CD14-positive monocyte (primary cell): ENCODE results near the gene ISLR. TPM values are rescaled to one million over a fixed set of nuclear protein-coding genes. Genes with fewer than 3 reads are reported as not detected.

Experiments used
- DNase-seq, 3 donors: peaks; one replicate each; pipeline ENCODE4 v3.0.0-alpha.2; 2011 to 2022
- H2AFZ ChIP-seq: 2 replicates; pipeline ENCODE4 v1.6.0; 2012; ENCODE audit warnings: mild to moderate bottlenecking, low read depth, low read length, inconsistent platforms; ENCODE audit not compliant: insufficient read depth, poor library complexity, severe bottlenecking
- H3K27ac ChIP-seq, 2 donors: 1 replicate in 1 of 2; 2 replicates in 1 of 2; pipeline ENCODE4 v1.5.1; 2012 to 2013; ENCODE audit warnings: low read length in 2 of 2, control low read depth in 1 of 2, inconsistent platforms in 1 of 2, low read depth in 1 of 2, mild to moderate bottlenecking in 1 of 2
- H3K27me3 ChIP-seq, 2 donors: one replicate each; pipeline versions ENCODE4 v1.6.0 to v1.6.1; 2011 to 2013; ENCODE audit warnings: low read length in 2 of 2; ENCODE audit not compliant: control insufficient read depth in 2 of 2, insufficient read depth in 2 of 2
- H3K36me3 ChIP-seq, 2 donors: replicated peaks in 1 of 2; 1 replicate in 1 of 2; 2 replicates in 1 of 2; pipeline versions ENCODE4 v1.5.1 to v1.6.1; 2012 to 2013; ENCODE audit warnings: low read length in 2 of 2, control low read depth in 1 of 2, inconsistent platforms in 1 of 2, mild to moderate bottlenecking in 1 of 2; ENCODE audit not compliant: insufficient read depth in 2 of 2, control insufficient read depth in 1 of 2
- H3K4me1 ChIP-seq, 2 donors: 1 replicate in 1 of 2; 2 replicates in 1 of 2; pipeline versions ENCODE4 v1.5.1 to v1.6.1; 2012 to 2013; ENCODE audit warnings: low read length in 2 of 2, control low read depth in 1 of 2, inconsistent platforms in 1 of 2, mild to moderate bottlenecking in 1 of 2, moderate library complexity in 1 of 2; ENCODE audit not compliant: insufficient read depth in 2 of 2, control insufficient read depth in 1 of 2
- H3K4me2 ChIP-seq: replicated peaks from 2 replicates; pipeline ENCODE3; 2012; ENCODE audit warnings: low read length, moderate library complexity, mild to moderate bottlenecking; ENCODE audit not compliant: poor library complexity, severe bottlenecking; ENCODE audit errors: extremely low read depth
- H3K4me3 ChIP-seq, 3 experiments: fragments of 200-600 bp in 1 of 3; sonication (generic) in 1 of 3; replicated peaks in 1 of 3; 1 replicate in 2 of 3; 2 replicates in 1 of 3; pipeline ENCODE4 v1.5.1; 2011 to 2013; ENCODE audit warnings: low read length in 3 of 3, mild to moderate bottlenecking in 3 of 3, control low read depth in 2 of 3, low read depth in 2 of 3, inconsistent platforms in 1 of 3, moderate library complexity in 1 of 3
- H3K79me2 ChIP-seq: 2 replicates; pipeline ENCODE4 v1.6.0; 2012; ENCODE audit warnings: mild to moderate bottlenecking, control low read depth, inconsistent platforms, low read length, moderate library complexity; ENCODE audit not compliant: insufficient read depth
- H3K9ac ChIP-seq: 2 replicates; pipeline ENCODE4 v1.6.0; 2017; ENCODE audit warnings: low read length, mild to moderate bottlenecking; ENCODE audit not compliant: insufficient read depth, poor library complexity, severe bottlenecking
- H3K9me3 ChIP-seq, 2 donors: replicated peaks in 1 of 2; 1 replicate in 1 of 2; 2 replicates in 1 of 2; pipeline versions ENCODE4 v1.5.1 to v1.6.1; 2012 to 2013; ENCODE audit warnings: low read length in 2 of 2, control low read depth in 1 of 2; ENCODE audit not compliant: control insufficient read depth in 1 of 2, insufficient read depth in 1 of 2
- H4K20me1 ChIP-seq: 2 replicates; pipeline ENCODE4 v1.6.0; 2012; ENCODE audit warnings: mild to moderate bottlenecking, low read length, control low read depth, moderate library complexity; ENCODE audit not compliant: insufficient read depth
- H3K27ac Mint-ChIP-seq, 7 donors: one replicate each; pipeline ENCODE4 v1.8.0; 2020; ENCODE audit warnings: mild to moderate bottlenecking in 7 of 7, mixed read lengths in 7 of 7, moderate library complexity in 6 of 7, inconsistent platforms in 2 of 7
- H3K27me3 Mint-ChIP-seq, 3 donors: one replicate each; pipeline ENCODE4 v1.8.0; 2021 to 2022; ENCODE audit warnings: low read depth in 3 of 3, mild to moderate bottlenecking in 3 of 3, mixed read lengths in 3 of 3, moderate library complexity in 3 of 3, inconsistent platforms in 1 of 3
- H3K36me3 Mint-ChIP-seq, 2 donors: one replicate each; pipeline ENCODE4 v1.8.0; 2020; ENCODE audit warnings: mixed read lengths in 2 of 2, inconsistent platforms in 1 of 2, mild to moderate bottlenecking in 1 of 2
- H3K4me1 Mint-ChIP-seq: one replicate; pipeline ENCODE4 v1.8.0; 2020; ENCODE audit warnings: mild to moderate bottlenecking, mixed read lengths
- H3K4me3 Mint-ChIP-seq, 2 donors: one replicate each; pipeline ENCODE4 v1.8.0; 2020; ENCODE audit warnings: mild to moderate bottlenecking in 2 of 2, mixed read lengths in 2 of 2, moderate library complexity in 1 of 2
- H3K9me3 Mint-ChIP-seq, 7 donors: one replicate each; pipeline ENCODE4 v1.8.0; 2020 to 2022; ENCODE audit warnings: mixed read lengths in 7 of 7, mild to moderate bottlenecking in 6 of 7, moderate library complexity in 6 of 7, inconsistent platforms in 2 of 7
- CTCF ChIP-seq: fragments of 200-600 bp; IDR thresholded peaks from one replicate; pipeline ENCODE4 v1.8.0; 2022; ENCODE audit warnings: antibody characterized with exemption, mild to moderate bottlenecking
- WGBS: methylation state at CpG from one replicate; pipeline ENCODE4 v1.1.5; 2013; ENCODE audit warnings: missing lambda C conversion rate; ENCODE audit not compliant: insufficient coverage; 5-methylcytosine and 5-hydroxymethylcytosine counted together
- intact Hi-C, 2 donors: fragments of 100-400 bp; cut with micrococcal nuclease; formaldehyde crosslinking; loops; one replicate each; pipeline versions ENCODE4 v1.15.0 to v1.15.1; 2023
- polyA plus RNA-seq, 3 donors: library from polyadenylated mRNA; depleted of rRNA in 1 of 3; unstranded in 2 of 3; stranded (reverse) in 1 of 3; fragments of 300-500 nt in 2 of 3; fragments of >200 nt in 1 of 3; fragmentation: Illumina TruSeq in 2 of 3; gene quantifications; 1 replicate in 2 of 3; 2 replicates in 1 of 3; pipeline ENCODE4 v1.2.3, GENCODE V29; 2012 to 2021

Gene ISLR
- polyA plus RNA-seq, 3 donors = not detected

- no peak overlapping the region for H3K4me3 Mint-ChIP-seq
- Histone ChIP-seq H3K27me3 (peaks cover 1 to 14% of the 10 kb centered on the region in 2 donors), H3K4me1 (no peaks in the 10 kb centered on the region), H3K9me3 (no peaks in the 10 kb centered on the region), H3K9ac (no peak overlapping the region), H3K79me2 (no peaks in the 10 kb centered on the region), H2AFZ (no peak overlapping the region), H3K27ac (no peak overlapping the region), H3K4me2 (no peak overlapping the region), H4K20me1 (no peaks in the 10 kb centered on the region), H3K4me3 (no peak overlapping the region), H3K36me3 (no peaks in the 10 kb centered on the region)
- WGBS = 98% methylated on average over 15 of the region's 16 CpGs
- H3K27me3 Mint-ChIP-seq = peaks cover 12 to 29% (median 23%) of the 10 kb centered on the region in 3 donors
- no peak overlapping the region for H3K27ac Mint-ChIP-seq
- DNase-seq = no peak
- intact Hi-C loops = no loop called here
- TF ChIP-seq CTCF = no peak
- no peaks in the 10 kb centered on the region for H3K4me1 Mint-ChIP-seq
- H3K36me3 Mint-ChIP-seq = no peaks in the 10 kb centered on the region
- H3K9me3 Mint-ChIP-seq = no peaks in the 10 kb centered on the region
Measured at GRCh38 chr15:74217907-74218885, 44.7 kb downstream of the ISLR start.

DNA sequence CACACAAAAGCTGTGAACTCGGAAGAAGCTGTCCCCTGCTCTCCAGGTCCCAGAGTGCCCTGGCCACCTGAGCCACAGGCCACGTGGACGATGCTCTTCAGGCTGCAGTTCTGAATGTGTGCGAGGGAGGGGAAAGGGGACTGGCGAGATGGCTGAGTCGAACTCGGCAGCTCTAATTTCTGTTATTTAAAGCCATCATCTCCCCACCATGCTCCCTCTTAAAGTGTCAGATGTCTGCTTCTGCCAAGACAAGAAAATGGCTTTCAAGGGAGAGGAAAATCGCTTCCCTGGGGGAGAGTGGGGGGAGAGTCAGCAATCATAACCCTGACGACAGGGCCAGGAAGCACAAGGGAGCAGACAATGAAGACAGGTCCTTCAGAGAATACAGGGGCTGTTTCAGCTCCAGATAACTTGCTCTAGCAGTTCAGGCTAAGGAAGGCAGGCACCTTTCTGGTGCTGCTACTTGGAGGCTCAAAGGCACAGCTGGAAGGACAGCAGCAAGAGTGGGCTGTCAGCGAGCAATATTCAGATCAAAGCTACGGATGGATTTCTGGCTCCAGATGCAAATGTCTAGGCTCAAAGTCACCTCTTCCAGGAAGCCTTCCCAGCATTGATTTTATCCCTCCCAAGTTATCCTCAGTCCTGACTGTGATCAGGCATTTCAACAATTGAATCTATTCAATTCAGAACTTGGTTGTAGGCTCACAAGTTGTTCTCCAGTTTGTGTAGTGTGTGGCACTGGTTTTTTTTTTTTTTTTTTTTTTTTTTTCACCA lies 47.2 kb downstream of the ISLR start:
- no peak for DNase-seq
- Mint-ChIP-seq H3K36me3 (no peaks in the 10 kb centered on the region), H3K4me1 (no peaks in the 10 kb centered on the region), H3K27me3 (peaks cover 24 to 45% (median 36%) of the 10 kb centered on the region in 3 donors), H3K9me3 (no peaks in the 10 kb centered on the region), H3K4me3 (no peak overlapping the region), H3K27ac (no peak overlapping the region)
- Histone ChIP-seq H3K36me3 (no peaks in the 10 kb centered on the region), H3K27ac (no peak overlapping the region), H3K4me3 (no peak overlapping the region), H2AFZ (no peak overlapping the region), H4K20me1 (no peaks in the 10 kb centered on the region), H3K79me2 (no peaks in the 10 kb centered on the region), H3K9me3 (no peaks in the 10 kb centered on the region), H3K9ac (no peak overlapping the region), H3K4me1 (no peaks in the 10 kb centered on the region), H3K27me3 (peaks cover 2 to 16% of the 10 kb centered on the region in 2 donors), H3K4me2 (no peak overlapping the region)
- intact Hi-C loops = no loop called here
- TF ChIP-seq CTCF = no peak
- 73% methylated on average over 4 of the region's 11 CpGs for WGBS
